Measurements from ENCODE around the gene HAVCR2. TPM values are rescaled to one million over a fixed set of nuclear protein-coding genes. Genes with fewer than 3 reads are reported as not detected.

HAVCR2 gene
- polyA plus RNA-seq, 1 of the 3 experiments (the other 2 are of a cell fraction) = 0.12 TPM

- TF ChIP-seq, protein P1, sequence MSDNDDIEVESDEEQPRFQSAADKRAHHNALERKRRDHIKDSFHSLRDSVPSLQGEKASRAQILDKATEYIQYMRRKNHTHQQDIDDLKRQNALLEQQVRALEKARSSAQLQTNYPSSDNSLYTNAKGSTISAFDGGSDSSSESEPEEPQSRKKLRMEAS (IDR thresholded peaks at IDR 0.05; ENCODE audit: low read depth) = no peak
- no peak for TF ChIP-seq TAF1 (IDR thresholded peaks at IDR 0.05; ENCODE audit: borderline replicate concordance, low read depth, low read length)
- TF ChIP-seq, protein P2, sequence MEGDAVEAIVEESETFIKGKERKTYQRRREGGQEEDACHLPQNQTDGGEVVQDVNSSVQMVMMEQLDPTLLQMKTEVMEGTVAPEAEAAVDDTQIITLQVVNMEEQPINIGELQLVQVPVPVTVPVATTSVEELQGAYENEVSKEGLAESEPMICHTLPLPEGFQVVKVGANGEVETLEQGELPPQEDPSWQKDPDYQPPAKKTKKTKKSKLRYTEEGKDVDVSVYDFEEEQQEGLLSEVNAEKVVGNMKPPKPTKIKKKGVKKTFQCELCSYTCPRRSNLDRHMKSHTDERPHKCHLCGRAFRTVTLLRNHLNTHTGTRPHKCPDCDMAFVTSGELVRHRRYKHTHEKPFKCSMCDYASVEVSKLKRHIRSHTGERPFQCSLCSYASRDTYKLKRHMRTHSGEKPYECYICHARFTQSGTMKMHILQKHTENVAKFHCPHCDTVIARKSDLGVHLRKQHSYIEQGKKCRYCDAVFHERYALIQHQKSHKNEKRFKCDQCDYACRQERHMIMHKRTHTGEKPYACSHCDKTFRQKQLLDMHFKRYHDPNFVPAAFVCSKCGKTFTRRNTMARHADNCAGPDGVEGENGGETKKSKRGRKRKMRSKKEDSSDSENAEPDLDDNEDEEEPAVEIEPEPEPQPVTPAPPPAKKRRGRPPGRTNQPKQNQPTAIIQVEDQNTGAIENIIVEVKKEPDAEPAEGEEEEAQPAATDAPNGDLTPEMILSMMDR (IDR thresholded peaks at IDR 0.05) = no peak
- TF ChIP-seq ZBTB33 (IDR thresholded peaks at IDR 0.05; ENCODE audit: borderline replicate concordance, low read depth) = no peak
- no peak for TF ChIP-seq TEAD4 (IDR thresholded peaks at IDR 0.05; ENCODE audit: borderline replicate concordance, insufficient read depth)
- no peak for TF ChIP-seq SMC3 (IDR thresholded peaks at IDR 0.05; ENCODE audit: low read depth, low read length)
- no peak for TF ChIP-seq TCF12 (IDR thresholded peaks at IDR 0.05)
Measured at GRCh38 chr5:157109744-157110143, 900 bp upstream of the HAVCR2 start (continued).

DNA sequence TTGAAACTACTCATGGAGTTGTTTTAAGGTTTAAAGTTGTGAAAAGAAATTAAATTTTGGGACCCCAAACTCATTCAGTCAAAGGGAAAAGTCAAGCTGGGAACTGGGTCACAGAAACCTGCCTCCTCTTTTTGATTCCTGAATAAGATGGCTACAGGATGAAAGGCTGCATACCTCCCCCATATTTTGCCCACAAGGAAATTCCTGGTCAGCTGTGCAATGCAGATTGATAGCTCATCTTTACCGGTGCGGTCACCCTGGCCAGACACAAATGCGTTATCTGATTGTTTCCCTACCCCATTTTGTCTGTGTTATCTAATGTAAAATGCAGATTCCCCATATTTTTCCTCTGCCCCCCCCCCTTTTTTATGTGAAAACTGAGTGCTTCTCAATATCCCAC lies 1.3 kb downstream of the HAVCR2 start:
- H3K4me2 ChIP-seq = no peak overlapping the region

More for the DNA sequence above, 1.3 kb downstream of the HAVCR2 start:
- TF ChIP-seq IRF3 (IDR thresholded peaks at IDR 0.05; ENCODE audit: low read depth, low read length) = no peak
- TF ChIP-seq MEF2A (IDR thresholded peaks at IDR 0.05; ENCODE audit: borderline replicate concordance, low read depth) = no peak
- no peak for TF ChIP-seq RFX5 (IDR thresholded peaks at IDR 0.05; ENCODE audit: low read length)
- Histone ChIP-seq H3K36me3 (replicated peaks in 1 of 2; ENCODE audit: control insufficient read depth in 1 of 2, insufficient read depth in 2 of 2, low read length in 1 of 2) (no peaks in the 10 kb centered on the region), H3K9ac (no peak overlapping the region), H3K9me3 (no peaks in the 10 kb centered on the region), H3K9me2 (no peaks in the 10 kb centered on the region), H3F3A (replicated peaks; ENCODE audit: insufficient read depth) (no peaks in the 10 kb centered on the region), H3K4me3 (ENCODE audit: low read depth in 2 of 2, low read length in 1 of 2) (no peak overlapping the region), H3K79me2 (ENCODE audit: insufficient read depth) (no peaks in the 10 kb centered on the region), H3K27me3 (ENCODE audit: insufficient read depth) (no peaks in the 10 kb centered on the region), H2AFZ (ENCODE audit: low read depth) (0 out of 2 replicates have a peak overlapping the region, but pooled peaks have one; percentile 65), H3K4me1 (ENCODE audit: control insufficient read depth in 1 of 2, insufficient read depth in 2 of 2, low read depth in 1 of 2, low read length in 1 of 2) (no peaks in the 10 kb centered on the region), H3K27ac (ENCODE audit: low read depth in 2 of 2, low read length in 1 of 2) (no peak overlapping the region), H4K20me1 (ENCODE audit: insufficient read depth) (no peaks in the 10 kb centered on the region)
- 21% methylated on average over 3 of the region's 3 CpGs for WGBS (ENCODE audit: low lambda C conversion rate)
- ChIA-PET CTCF (no interaction called here), POLR2A (interaction anchor here (0.7 kb wide), 1 partner anchor 16 kb away, joined by 3 read pairs; no protein-coding TSS in a partner anchor)
- no peak for DNase-seq

Measured in SK-N-SH (cell line).